GM12801 (cell line): ENCODE measurements around the gene NIT1.

ENCODE experiments used
- TF ChIP-seq, protein P1 (sequence below): IDR thresholded peaks from one replicate; pipeline ENCODE4 v1.5.1; 2011; ENCODE audit warnings: control low read depth; ENCODE audit not compliant: insufficient read length; ENCODE audit errors: extremely low read depth

Gene NIT1

DNA sequence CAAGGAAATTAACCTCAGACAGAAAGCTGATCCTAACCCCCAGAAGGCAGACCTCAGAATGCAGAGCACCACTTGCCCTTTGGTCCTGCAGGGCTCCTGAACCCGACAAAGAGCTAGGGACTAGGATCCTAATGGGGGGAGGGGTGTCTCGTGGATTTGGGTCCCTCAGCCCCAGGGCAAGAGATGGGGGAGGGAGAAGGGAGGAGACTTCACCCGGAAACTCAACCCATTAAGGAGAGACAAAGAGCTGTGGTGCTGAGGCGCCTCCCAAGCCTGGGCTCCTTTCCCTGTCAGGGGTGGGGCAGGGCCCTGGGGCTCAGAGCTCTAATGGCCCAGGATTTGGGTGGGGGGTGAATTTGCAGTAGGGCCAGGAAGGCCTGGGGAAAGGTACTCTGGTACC, 31.4 kb upstream of the NIT1 start:
- TF ChIP-seq, protein P1, sequence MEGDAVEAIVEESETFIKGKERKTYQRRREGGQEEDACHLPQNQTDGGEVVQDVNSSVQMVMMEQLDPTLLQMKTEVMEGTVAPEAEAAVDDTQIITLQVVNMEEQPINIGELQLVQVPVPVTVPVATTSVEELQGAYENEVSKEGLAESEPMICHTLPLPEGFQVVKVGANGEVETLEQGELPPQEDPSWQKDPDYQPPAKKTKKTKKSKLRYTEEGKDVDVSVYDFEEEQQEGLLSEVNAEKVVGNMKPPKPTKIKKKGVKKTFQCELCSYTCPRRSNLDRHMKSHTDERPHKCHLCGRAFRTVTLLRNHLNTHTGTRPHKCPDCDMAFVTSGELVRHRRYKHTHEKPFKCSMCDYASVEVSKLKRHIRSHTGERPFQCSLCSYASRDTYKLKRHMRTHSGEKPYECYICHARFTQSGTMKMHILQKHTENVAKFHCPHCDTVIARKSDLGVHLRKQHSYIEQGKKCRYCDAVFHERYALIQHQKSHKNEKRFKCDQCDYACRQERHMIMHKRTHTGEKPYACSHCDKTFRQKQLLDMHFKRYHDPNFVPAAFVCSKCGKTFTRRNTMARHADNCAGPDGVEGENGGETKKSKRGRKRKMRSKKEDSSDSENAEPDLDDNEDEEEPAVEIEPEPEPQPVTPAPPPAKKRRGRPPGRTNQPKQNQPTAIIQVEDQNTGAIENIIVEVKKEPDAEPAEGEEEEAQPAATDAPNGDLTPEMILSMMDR = no peak

DNA sequence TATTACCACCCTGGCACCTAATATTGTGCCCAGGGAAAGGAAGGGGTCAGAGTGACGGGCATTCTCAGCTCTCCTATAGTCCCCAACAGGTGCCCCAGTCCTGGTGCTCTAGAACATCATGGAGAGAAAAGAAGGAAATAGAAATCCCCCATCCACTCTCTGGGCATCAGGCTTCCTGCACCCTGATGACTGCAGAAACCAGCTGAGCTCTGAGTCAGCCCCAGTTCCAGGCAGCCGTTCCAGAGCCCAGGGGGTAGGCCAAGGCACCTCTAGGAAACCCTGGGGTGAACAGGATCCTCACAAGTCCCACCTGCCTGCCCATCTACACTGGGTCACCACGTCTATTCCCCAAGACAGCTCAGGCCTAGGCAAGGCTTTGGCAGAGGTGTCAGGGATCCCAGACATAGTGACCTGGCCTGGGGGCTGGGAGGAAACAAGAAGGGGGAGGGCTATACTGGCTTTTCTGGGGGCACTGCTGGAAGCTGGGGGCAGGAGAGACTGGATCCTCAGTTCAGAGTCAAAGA, 29.3 kb upstream of the NIT1 start:
- TF ChIP-seq, protein P1 = no peak

DNA sequence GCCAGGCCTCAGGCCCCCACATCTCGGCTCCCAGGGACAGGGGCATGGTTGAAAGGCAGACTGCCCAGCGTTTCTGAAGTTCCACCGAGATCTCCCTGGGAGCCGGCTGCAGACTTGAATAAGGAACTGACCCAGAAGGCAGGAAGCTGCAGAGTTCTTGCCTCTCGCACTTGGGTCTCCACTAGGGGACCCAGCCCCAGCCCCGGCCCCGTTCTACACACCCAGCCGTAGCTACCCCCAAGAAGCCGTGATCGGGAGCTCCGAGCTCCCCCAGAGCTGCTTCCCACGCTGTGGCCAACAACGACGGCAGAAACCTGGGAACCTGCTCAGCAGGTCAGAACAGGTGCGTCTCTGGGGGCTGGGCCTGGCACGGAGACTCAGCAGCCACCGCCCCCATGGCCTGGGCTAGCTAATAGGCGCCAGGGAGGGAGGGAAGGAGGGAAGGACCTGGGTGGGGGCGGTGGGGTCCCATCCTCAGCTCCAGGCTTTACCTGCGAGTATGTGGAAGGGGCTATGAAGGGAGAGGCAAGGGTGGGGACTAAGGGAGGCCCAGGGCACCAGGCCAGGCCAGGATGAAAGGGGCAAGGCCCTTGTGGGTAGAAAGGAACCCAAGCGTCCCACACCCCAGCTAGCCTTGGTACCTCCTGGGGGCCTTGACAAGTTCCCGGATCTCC, 28.5 kb upstream of the NIT1 start, which contains the start of gene NECTIN4:
TSS of gene NECTIN4 (minus strand) at position 308 of the 674 bp plus-strand sequence. CDS start at position 46, 262 bp downstream.
- TF ChIP-seq, protein P1 = no peak

DNA sequence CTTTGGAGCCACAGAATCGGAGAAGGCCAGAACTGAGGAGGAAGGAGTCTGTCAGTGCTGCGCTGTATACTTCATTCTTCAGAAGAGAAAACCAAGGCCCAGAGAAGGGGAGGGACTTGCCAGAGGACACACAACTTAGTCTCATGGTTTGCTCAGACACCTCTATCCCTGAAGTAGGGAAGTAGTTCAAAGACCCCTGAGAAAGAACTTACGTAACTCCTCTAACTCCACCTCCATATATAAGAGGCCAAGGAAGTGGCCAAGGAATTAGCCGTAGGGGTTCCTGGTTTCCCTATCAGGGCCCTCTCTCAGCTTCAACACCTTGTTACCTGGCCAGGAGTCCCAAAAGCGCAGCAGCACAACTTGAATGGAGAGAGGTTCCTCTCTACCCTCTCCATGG, 28.0 kb upstream of the NIT1 start:
- TF ChIP-seq, protein P1 = no peak

DNA sequence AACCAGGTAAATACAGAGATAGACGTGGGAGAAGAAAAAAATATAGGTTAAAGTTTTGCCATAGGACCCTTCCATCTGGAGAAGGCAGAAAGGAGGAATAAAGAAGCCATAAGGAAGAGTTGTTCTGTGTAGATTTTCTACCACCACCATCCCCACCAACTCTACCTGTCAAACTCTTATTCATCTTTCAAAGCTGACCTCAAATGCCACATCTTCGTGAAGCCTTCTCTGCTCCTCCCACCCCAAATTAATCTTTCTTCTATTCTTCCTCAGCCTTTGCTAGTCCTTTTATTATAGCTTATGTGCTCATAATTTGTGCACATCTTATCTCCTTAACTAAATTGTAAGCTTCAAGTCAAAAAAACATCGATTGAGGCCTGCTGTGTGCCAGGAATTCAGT, 27.3 kb upstream of the NIT1 start:
- TF ChIP-seq, protein P1 = no peak

DNA sequence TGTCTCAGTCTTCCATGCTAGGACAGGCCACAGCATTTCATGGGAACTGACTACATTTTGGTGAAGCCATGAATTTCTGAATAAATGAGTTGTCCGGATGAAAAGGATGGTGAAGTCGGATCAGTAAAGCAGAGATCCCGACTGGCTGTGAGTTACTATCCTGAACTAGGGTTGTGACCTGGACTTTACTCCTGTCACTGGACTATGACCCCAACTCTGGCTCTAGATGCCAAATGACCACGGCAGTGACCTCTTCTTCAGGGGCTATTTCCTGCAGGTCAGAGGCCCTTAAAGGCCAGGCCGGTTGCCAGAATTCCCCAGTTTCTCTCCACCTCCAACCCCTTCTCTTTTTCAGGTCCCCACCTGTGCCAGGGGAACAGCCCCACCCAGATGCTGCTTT, 26.8 kb upstream of the NIT1 start:
- TF ChIP-seq, protein P1 = no peak

DNA sequence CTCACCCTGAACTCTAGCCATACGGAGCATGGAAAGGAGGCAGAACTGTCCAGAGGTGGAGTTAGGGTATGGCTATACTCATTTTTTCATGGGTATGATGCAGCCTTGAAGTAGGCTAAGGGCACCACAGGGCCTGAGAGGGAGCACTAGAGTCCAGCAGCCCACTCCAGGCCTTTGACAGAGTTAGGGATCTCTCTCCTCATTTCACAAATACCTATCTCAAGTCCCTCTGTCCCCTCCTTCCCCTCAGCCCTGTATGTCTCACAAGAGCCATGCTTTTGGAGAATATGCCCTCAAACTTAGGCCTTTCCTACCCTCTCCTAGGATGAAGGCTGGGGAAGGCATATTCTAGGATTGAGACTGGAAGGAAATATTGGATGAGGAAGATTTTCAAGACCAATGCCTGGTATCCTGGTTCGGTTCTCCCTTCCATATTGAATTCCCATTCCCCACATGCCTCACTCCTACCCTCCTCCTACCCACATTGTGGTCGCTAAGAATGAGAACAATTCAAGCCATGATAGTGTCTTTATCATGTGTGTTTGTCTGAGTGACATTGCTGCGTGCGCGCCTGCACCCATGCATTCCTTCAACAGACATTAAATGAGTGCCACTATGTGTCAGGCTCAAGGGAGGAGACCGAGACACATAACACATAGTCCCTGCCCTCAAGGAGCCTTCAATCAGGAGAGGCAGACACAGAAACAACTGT, 26.0 kb upstream of the NIT1 start:
- TF ChIP-seq, protein P1 = no peak
